C4-2B (cell line): ENCODE results near the gene RNF40.

ENCODE experiments used
- CTCF ChIP-seq: fragments of 450-650 bp; conservative IDR thresholded peaks from 2 replicates; pipeline ENCODE4 v1.5.1; 2017; ENCODE audit warnings: mild to moderate bottlenecking
- ZFX ChIP-seq: fragments of 450-650 bp; IDR thresholded peaks from 2 replicates; pipeline ENCODE4 v1.6.1; 2017

GRCh38 chr16:30775392-30776188 lies 13.5 kb downstream of the RNF40 start:
- TF ChIP-seq ZFX: peak; percentile 87
- no peak for TF ChIP-seq CTCF
